Measurements from ENCODE around the gene PIM2.
A peak's percentile ranks its signal among the peaks of the same experiment; 100 is the strongest.

PIM2 gene

GRCh38 chrX:48934581-48935300, 15.9 kb upstream of the PIM2 start:
- DNase-seq, result no peak

- no peak for DNase-seq
Measured at GRCh38 chrX:48933757-48934156, 14.9 kb upstream of the PIM2 start.

GRCh38 chrX:48927736-48928382, 9.0 kb upstream of the PIM2 start:
- no peak for DNase-seq

GRCh38 chrX:48927123-48927522, 8.3 kb upstream of the PIM2 start:
- no peak for DNase-seq

- DNase-seq, result no peak
Measured at GRCh38 chrX:48924270-48924669, 5.4 kb upstream of the PIM2 start.

GRCh38 chrX:48923771-48924170, 4.9 kb upstream of the PIM2 start:
- DNase-seq, result no peak

GRCh38 chrX:48920718-48921104, 1.9 kb upstream of the PIM2 start:
- no peak for DNase-seq

GRCh38 chrX:48919947-48920717, 1.3 kb upstream of the PIM2 start:
- DNase-seq, result no peak

GRCh38 chrX:48919360-48919841, 577 bp upstream of the PIM2 start:
- no peak for DNase-seq

- DNase-seq, result no peak
Measured at GRCh38 chrX:48918301-48918642, 552 bp downstream of the PIM2 start.

- DNase-seq, result peak; percentile 82
Measured at GRCh38 chrX:48917139-48918001, 1.5 kb downstream of the PIM2 start.

GRCh38 chrX:48914593-48915493, 4.0 kb downstream of the PIM2 start:
- DNase-seq, result no peak

GRCh38 chrX:48913605-48914366, 5.0 kb downstream of the PIM2 start:
- no peak for DNase-seq

- peak; percentile 85 for DNase-seq
Measured at GRCh38 chrX:48911412-48912182, 7.2 kb downstream of the PIM2 start, which contains the start of gene SLC35A2. Gene SLC35A2 (minus strand): TSS chrX:48911646. CDS start chrX:48911636, 10 bp downstream.

GRCh38 chrX:48910926-48911411, 7.9 kb downstream of the PIM2 start:
- DNase-seq, result no peak

GRCh38 chrX:48909703-48910294, 9.0 kb downstream of the PIM2 start:
- no peak for DNase-seq

GRCh38 chrX:48908600-48908999, 10.2 kb downstream of the PIM2 start:
- DNase-seq, result no peak

GRCh38 chrX:48905090-48905790, 13.6 kb downstream of the PIM2 start:
- DNase-seq, result no peak

- no peak for DNase-seq
Measured at GRCh38 chrX:48904626-48905025, 14.2 kb downstream of the PIM2 start.

All from NCI-H526 treated with DMSO at 0.1 percent for 48 hours (cell line).